ENCODE measurements around the gene TAS1R2.

TAS1R2 gene

DNA sequence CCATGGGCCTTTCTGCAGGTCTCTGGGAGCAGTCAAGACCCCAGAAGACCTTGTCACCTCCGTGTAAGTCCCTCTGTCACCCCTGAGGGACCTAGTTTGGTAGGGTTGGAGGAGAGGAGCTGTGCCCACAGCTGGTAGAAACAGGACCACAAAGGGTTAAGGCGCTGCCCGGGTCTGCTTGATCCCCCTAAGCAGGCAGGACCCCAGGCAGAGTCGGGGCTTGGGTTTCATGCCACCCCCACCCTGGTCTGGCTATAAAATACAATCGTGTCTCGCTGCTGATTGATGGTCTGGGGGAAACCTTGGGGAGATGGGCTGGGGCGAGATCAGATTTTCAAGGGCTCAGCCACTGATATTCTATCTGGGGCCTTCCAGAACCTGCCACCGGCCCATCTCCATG is 50.9 kb downstream of the TAS1R2 start:
- TF ChIP-seq CTCF (conservative IDR thresholded peaks at IDR 0.05; ENCODE audit: low read depth): no peak
- CTCF ChIA-PET: interaction anchor here (1.9 kb wide), 1 partner anchor 12 kb away, joined by 4 read pairs; no protein-coding TSS in a partner anchor
- no peak for DNase-seq (ENCODE audit: low spot score)
- no peak overlapping the region for H3K27ac ChIP-seq
- POLR2A ChIA-PET (ENCODE audit: low non-redundant PET): no interaction called here

- H3K27ac ChIP-seq: no peak overlapping the region
- ChIA-PET POLR2A (ENCODE audit: low non-redundant PET) (no interaction called here), CTCF (interaction anchor here (1.9 kb wide), 1 partner anchor 13 kb away, joined by 4 read pairs; no protein-coding TSS in a partner anchor)
- DNase-seq (ENCODE audit: low spot score): no peak
- TF ChIP-seq CTCF (conservative IDR thresholded peaks at IDR 0.05; ENCODE audit: low read depth): no peak
Observed at GRCh38 chr1:18807334-18808063, 52.0 kb downstream of the TAS1R2 start.

- ChIA-PET CTCF (interaction anchor here (1.0 kb wide), 1 partner anchor 755 kb away, joined by 3 read pairs; no protein-coding TSS in a partner anchor), POLR2A (ENCODE audit: low non-redundant PET) (no interaction called here)
- H3K27ac ChIP-seq: no peak overlapping the region
- DNase-seq (ENCODE audit: low spot score): no peak
- no peak for TF ChIP-seq CTCF (conservative IDR thresholded peaks at IDR 0.05; ENCODE audit: low read depth)
Observed at GRCh38 chr1:18805925-18806849, 53.3 kb downstream of the TAS1R2 start.

- ChIA-PET CTCF (no interaction called here), POLR2A (ENCODE audit: low non-redundant PET) (no interaction called here)
- no peak overlapping the region for H3K27ac ChIP-seq
- DNase-seq (ENCODE audit: low spot score): no peak
- no peak for TF ChIP-seq CTCF (conservative IDR thresholded peaks at IDR 0.05; ENCODE audit: low read depth)
Observed at GRCh38 chr1:18805150-18805879, 54.1 kb downstream of the TAS1R2 start.

- ChIA-PET POLR2A (ENCODE audit: low non-redundant PET) (no interaction called here), CTCF (no interaction called here)
- no peak for TF ChIP-seq CTCF (conservative IDR thresholded peaks at IDR 0.05; ENCODE audit: low read depth)
- DNase-seq (ENCODE audit: low spot score): no peak
- H3K27ac ChIP-seq: no peak overlapping the region
Observed at GRCh38 chr1:18803851-18804250, 55.6 kb downstream of the TAS1R2 start.

DNA sequence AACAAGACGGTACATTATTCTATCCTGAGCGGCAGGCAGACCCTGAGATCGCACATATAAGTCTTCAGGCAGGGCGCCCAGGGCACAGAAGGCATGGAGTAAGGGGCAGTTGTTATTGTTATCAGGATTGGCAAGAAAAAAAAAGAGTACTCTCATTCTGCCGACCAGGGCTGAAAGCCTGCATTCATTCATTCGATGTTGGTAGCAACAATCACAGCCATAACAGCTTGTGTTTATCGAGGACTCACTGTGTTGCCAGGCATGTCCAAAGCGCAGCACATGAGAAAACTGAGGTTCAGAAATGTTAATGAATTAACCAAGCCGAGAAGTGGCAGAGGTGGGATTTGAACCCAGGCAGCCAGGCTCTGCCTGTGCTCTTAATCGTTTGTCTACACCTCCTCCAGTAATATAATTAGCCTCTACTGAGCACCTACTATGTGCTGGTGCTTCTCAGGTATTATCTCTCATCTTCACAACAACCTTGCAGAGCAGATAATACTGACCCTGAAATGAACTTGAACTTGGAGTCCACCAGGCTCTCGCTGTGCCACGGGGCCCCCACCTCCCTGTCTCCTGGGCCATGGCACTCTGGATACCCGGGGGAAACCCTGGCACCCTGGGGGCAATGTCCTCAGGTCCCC is 56.2 kb downstream of the TAS1R2 start:
- no peak for TF ChIP-seq CTCF (conservative IDR thresholded peaks at IDR 0.05; ENCODE audit: low read depth)
- POLR2A ChIA-PET (ENCODE audit: low non-redundant PET): no interaction called here
- no peak for DNase-seq (ENCODE audit: low spot score)
- CTCF ChIA-PET: no interaction called here
- no peak overlapping the region for H3K27ac ChIP-seq

All from RWPE1 (cell line).